Measurements from ENCODE around the gene POLR2H.

- TF ChIP-seq, protein P1, sequence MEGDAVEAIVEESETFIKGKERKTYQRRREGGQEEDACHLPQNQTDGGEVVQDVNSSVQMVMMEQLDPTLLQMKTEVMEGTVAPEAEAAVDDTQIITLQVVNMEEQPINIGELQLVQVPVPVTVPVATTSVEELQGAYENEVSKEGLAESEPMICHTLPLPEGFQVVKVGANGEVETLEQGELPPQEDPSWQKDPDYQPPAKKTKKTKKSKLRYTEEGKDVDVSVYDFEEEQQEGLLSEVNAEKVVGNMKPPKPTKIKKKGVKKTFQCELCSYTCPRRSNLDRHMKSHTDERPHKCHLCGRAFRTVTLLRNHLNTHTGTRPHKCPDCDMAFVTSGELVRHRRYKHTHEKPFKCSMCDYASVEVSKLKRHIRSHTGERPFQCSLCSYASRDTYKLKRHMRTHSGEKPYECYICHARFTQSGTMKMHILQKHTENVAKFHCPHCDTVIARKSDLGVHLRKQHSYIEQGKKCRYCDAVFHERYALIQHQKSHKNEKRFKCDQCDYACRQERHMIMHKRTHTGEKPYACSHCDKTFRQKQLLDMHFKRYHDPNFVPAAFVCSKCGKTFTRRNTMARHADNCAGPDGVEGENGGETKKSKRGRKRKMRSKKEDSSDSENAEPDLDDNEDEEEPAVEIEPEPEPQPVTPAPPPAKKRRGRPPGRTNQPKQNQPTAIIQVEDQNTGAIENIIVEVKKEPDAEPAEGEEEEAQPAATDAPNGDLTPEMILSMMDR (IDR thresholded peaks at IDR 0.05) = no peak
- no peak for TF ChIP-seq POLR2A (IDR thresholded peaks at IDR 0.05)
Observed at GRCh38 chr3:184347321-184348056, 14.0 kb upstream of the POLR2H start.
